Measurements from ENCODE around the gene RIBC2. TPM values are rescaled to one million over a fixed set of nuclear protein-coding genes. Genes with fewer than 3 reads are reported as not detected.
"Not testable (repeated sequence)": the region's sequence is repeated elsewhere in the genome, so short reads cannot be mapped to it uniquely, and the experiment has no call there.

Gene RIBC2
- total RNA-seq, 2 donors from 2014 or later: 3.5 to 7.6 TPM

DNA sequence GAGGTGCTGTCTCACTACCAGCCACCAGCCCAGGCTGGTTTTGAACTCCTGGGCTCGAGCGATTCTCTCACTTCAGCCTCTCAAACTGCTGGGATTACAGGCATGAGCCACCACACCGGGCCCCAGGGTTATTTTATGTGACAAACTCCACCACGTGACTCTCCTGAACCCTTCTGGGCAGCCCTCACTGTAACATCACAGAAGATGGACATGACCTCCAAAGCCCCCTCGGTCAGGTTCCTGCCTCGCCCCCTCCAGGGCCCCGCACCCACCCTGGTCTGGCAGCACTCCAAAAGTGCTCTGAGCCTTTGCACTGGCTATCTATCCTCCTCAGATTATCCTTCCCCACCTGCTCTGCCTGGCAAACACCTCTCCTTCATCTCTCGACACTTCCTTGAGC is 43.3 kb downstream of the RIBC2 start:
- Mint-ChIP-seq H3K9me3 (no peaks in the 10 kb centered on the region), H3K27ac (no peak overlapping the region), H3K4me1 (ENCODE audit: low read depth) (no peaks in the 10 kb centered on the region), H3K36me3 (ENCODE audit: insufficient read depth in 2 of 2) (no peaks in the 10 kb centered on the region), H3K27me3 (ENCODE audit: low read depth) (no peaks in the 10 kb centered on the region), H3K4me3 (no peak overlapping the region)
- ATAC-seq (replicated peaks in 1 of 2): no peak
- DNase-seq: no peak

DNA sequence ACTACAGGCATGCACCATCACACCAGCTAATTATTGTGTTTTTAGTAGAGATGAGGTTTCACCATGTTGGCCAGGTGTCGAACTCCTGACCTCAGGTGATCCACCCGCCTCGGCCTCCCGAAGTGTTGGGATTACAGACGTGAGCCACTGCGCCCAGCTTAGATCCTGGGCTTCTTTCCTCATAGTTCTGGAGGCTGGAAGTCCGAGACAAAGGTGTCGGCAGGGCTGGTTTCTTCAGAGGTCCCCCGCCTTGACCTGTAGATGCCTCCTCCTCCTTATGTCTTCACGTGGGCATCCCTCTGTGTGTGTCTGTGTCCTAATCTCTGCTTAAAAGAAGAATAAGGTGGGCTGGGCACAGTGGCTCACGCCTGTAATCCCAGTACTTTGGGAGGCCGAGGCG is 45.0 kb downstream of the RIBC2 start:
- ATAC-seq (replicated peaks in 1 of 2) (no peak), DNase-seq (no peak)
- no peak overlapping the region for H3K27ac Mint-ChIP-seq
- H3K36me3 Mint-ChIP-seq (ENCODE audit: insufficient read depth in 2 of 2): no peaks in the 10 kb centered on the region
- H3K4me3 Mint-ChIP-seq: no peak overlapping the region
- H3K9me3 Mint-ChIP-seq: no peaks in the 10 kb centered on the region
- no peaks in the 10 kb centered on the region for H3K4me1 Mint-ChIP-seq (ENCODE audit: low read depth)
- H3K27me3 Mint-ChIP-seq (ENCODE audit: low read depth): no peaks in the 10 kb centered on the region

DNA sequence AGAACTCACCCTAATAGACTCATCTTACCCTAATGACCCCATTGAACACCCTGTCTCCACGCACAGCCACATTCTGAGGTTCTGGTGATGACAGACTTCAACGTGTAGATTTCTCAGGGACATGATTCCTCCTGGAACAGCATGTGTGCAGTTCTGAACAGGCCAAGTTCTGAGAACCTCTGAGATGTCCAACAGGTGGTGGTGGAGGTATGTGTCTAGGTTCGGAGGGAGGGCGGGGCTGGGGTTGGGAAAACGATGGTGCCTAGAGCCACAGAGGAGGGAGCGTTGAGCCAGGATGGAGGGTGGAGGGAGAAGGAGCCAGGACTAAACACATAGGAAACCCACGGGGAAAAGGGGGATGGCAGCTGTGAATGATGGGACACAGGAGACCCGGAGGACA is 45.7 kb downstream of the RIBC2 start:
- Mint-ChIP-seq H3K9me3 (no peaks in the 10 kb centered on the region), H3K27me3 (ENCODE audit: low read depth) (peaks cover 4% of the 10 kb centered on the region), H3K36me3 (ENCODE audit: insufficient read depth in 2 of 2) (no peaks in the 10 kb centered on the region), H3K27ac (no peak overlapping the region), H3K4me1 (ENCODE audit: low read depth) (no peaks in the 10 kb centered on the region), H3K4me3 (no peak overlapping the region)
- no peak for ATAC-seq (replicated peaks in 1 of 2)
- no peak for DNase-seq

DNA sequence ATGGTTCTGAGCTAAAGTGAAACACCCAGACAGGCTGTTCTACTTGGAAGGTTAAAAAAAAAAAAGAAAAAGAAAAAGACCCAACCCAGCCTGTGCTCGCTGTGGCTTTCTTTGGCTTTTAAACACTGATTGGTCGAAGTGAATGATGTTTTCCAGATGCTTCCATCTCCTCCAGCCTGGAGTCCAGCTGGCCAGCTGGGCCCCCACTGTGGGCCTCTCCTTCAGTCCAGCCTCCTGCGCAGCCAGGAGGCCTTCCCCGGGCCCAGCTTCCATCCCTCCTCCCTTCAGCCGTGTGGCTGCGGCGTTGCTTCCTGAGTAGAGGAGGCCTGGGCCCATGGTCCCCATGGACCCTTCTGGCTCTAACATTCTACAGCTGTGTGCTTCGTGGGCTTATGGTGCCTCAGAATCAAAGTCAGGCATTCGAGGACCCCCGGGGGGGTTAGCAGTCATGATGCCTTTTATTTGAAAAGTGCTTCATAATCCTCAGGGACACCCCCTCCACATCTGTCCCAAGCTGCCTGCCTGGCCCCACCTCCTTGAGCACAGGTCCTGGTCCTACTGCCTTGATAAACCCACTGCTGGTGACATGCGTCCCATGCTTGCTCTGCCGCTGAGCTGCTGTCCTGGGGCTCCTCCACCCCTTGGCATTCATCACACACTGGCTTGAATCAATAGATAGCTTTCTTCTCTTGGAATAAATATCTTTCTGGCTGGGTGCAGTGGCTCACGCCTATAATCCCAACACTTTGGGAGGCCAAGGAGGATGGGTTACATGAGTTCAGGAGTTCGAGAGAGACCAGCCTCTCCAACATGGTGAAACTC is 47.0 kb downstream of the RIBC2 start:
- Mint-ChIP-seq H3K27me3 (ENCODE audit: low read depth) (peaks cover 11% of the 10 kb centered on the region), H3K4me3 (no peak overlapping the region), H3K27ac (no peak overlapping the region), H3K9me3 (peaks cover 0 to 2% of the 10 kb centered on the region in 2 donors), H3K4me1 (ENCODE audit: low read depth) (no peaks in the 10 kb centered on the region), H3K36me3 (ENCODE audit: insufficient read depth in 2 of 2) (peaks cover 0 to 3% of the 10 kb centered on the region in 2 donors)
- ATAC-seq (replicated peaks in 1 of 2) (no peak), DNase-seq (no peak)

DNA sequence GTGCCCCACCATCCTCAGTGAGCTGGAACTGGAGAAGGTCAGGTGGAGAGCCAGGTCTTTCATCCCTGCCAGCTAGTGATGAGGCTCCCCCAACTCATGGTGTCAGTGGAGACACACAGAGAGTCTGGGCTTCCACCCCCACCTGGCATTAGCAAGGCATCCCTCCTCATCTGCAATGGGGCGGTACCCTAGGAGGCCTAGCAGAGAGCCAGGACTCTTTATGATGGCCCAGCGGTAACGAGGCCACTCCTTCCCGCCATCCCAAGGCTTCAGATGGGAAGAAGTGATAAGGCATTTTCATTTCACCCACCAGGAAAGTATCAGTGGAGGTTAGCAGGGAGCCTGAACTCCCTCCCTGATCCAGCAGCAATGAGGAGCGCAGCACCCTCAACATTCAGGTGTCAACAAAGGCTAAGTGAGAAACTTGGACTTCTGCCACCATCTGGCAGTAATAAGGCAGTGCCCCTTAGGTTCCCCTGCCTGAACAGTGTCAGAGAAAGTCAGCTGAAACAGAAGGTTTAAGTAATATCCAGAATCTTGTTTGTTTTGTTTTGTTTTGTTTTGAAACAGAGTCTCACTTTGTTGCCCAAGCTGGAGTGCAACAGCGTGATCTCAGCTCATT is 48.7 kb downstream of the RIBC2 start:
- Mint-ChIP-seq H3K27ac (no peak overlapping the region), H3K27me3 (ENCODE audit: low read depth) (peaks cover 11% of the 10 kb centered on the region), H3K36me3 (ENCODE audit: insufficient read depth in 2 of 2) (peaks cover 0 to 3% of the 10 kb centered on the region in 2 donors), H3K4me3 (no peak overlapping the region), H3K9me3 (peaks cover 0 to 5% of the 10 kb centered on the region in 2 donors), H3K4me1 (ENCODE audit: low read depth) (no peaks in the 10 kb centered on the region)
- DNase-seq (peak in 1 of 2 donors; percentile 2), ATAC-seq (replicated peaks in 1 of 2) (no peak)

DNA sequence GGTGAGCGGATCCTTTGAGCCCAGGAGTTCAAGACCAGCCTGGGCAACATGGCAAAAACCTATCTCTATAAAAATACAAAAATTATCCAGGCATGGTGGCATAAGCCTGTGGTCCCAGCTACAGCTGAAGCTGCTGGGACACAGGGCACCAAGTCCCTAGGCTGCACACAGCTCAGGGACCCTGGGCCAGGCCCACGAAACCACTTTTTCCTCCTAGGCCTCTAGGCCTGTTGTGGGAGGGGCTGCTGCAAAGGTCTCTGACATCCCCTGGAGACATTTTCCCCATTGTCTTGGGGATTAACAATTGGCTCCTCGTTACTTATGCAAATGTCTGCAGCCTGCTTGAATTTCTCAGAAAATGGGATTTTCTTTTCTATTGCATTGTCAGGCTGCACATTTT is 50.2 kb downstream of the RIBC2 start:
- peaks cover 11% of the 10 kb centered on the region for H3K27me3 Mint-ChIP-seq (ENCODE audit: low read depth)
- ATAC-seq (replicated peaks in 1 of 2); H3K4me1 Mint-ChIP-seq (ENCODE audit: low read depth); DNase-seq; H3K9me3 Mint-ChIP-seq; H3K27ac Mint-ChIP-seq; H3K36me3 Mint-ChIP-seq (ENCODE audit: insufficient read depth in 2 of 2); H3K4me3 Mint-ChIP-seq: not testable (repeated sequence)

DNA sequence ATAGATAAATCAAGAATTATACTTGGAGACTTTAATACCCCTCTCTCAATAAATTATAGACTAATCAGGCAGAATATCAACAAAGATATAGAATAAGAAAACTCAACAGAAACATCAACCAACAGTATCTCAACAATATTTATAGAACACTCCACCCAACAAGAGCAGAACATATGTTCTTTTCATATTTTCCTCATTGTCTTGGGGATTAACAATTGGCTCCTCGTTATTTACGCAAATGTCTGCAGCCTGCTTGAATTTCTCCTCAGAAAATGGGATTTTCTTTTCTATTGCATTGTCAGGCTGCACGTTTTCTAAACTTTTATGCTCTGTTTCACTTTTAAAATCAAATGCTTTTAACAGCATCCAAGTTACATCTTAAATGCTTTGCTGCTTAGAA is 52.1 kb downstream of the RIBC2 start:
- ATAC-seq (replicated peaks in 1 of 2) (no peak), DNase-seq (no peak)
- H3K27me3 Mint-ChIP-seq (ENCODE audit: low read depth): peaks cover 11% of the 10 kb centered on the region
- no peak overlapping the region for H3K4me3 Mint-ChIP-seq
- H3K9me3 Mint-ChIP-seq: peaks cover 5% of the 10 kb centered on the region in 2 donors
- H3K27ac Mint-ChIP-seq: no peak overlapping the region
- H3K36me3 Mint-ChIP-seq (ENCODE audit: insufficient read depth in 2 of 2): peaks cover 0 to 3% of the 10 kb centered on the region in 2 donors
- H3K4me1 Mint-ChIP-seq (ENCODE audit: low read depth): no peaks in the 10 kb centered on the region

DNA sequence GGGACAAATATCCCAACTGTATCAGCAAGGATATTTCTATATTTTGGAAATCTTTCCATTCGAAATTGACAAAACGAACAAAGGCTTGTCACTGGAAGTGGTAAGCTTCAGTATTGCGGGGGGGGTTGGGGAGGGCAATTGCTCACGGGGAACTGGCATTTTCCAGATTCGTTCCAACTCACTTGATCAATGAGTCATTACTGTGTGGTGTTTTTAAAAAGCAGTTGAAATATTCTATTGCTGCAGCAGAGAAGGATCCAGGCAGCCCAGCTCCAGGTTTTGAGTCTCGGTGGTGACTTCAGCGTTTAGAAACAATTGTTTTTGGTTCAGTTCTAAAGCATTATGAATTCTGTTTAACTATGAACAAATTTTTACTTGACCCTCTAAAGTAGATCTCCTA is 55.4 kb downstream of the RIBC2 start:
- DNase-seq: no peak
- Mint-ChIP-seq H3K36me3 (ENCODE audit: insufficient read depth in 2 of 2) (peaks cover 0 to 3% of the 10 kb centered on the region in 2 donors), H3K27ac (no peak overlapping the region), H3K27me3 (ENCODE audit: low read depth) (peaks cover 11% of the 10 kb centered on the region), H3K4me3 (no peak overlapping the region), H3K4me1 (ENCODE audit: low read depth) (no peaks in the 10 kb centered on the region), H3K9me3 (peaks cover 5% of the 10 kb centered on the region in 2 donors)
- no peak for ATAC-seq (replicated peaks in 1 of 2)

DNA sequence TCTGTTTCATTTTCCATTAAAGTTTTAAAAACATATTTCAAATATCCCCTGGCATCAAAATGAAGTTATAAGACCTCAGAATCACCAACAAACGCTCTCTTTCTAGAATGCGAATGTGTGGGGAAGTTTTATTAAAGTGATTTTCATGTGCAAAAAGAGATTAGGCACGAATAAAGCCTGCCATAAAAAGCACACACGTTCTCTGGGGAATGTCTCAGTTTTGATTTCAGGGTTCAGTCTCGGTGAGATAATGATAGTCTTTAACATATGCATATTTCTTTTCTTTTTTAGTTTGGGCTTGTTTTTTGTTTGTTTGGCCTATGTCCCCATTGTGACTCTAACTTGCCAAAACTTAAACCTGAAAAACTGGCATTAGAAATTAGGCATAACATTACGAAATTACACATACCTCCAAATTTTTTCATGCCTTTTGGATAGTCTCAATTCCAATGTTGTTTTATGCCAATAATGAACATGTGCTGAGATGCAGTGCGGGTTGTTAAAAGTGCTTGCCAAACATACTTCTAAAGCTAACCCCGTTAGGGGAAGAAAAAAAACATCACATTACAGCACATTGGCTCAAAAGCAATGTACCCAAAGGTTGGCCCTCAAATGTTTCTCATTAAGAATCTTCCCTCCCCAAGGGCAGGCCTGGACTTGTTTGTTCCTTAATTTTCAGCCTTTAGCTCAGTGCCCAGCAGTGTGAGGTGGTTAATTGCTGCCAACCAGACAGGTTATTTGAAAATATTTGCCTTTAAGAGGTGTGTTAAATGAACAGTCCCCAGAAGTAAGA is 56.0 kb downstream of the RIBC2 start:
- H3K4me3 Mint-ChIP-seq: no peak overlapping the region
- H3K4me1 Mint-ChIP-seq (ENCODE audit: low read depth): no peaks in the 10 kb centered on the region
- H3K9me3 Mint-ChIP-seq: peaks cover 3 to 5% of the 10 kb centered on the region in 2 donors
- no peak overlapping the region for H3K27ac Mint-ChIP-seq
- H3K36me3 Mint-ChIP-seq (ENCODE audit: insufficient read depth in 2 of 2): peaks cover 0 to 3% of the 10 kb centered on the region in 2 donors
- DNase-seq (no peak), ATAC-seq (replicated peaks in 1 of 2) (no peak)
- peaks cover 4% of the 10 kb centered on the region for H3K27me3 Mint-ChIP-seq (ENCODE audit: low read depth)

DNA sequence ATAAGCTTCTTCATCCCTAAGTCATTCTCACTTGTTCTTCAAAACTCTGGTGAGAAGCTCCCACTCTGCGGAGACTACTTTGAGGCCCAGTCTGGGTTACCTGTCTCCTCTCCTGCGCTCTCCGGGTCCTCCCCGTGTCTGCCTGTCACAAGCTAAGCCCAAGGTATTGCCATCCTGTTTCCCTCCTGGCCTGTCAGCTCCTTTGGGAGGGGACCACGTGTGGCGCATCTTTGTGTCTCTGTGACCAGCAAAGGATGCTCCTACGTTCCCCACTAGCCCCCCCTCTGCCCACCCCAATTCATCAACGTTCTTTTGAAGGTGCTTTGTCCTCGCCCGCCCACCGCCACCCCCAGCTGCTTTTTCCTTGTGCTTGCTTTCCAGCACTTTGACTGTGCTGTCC is 57.4 kb downstream of the RIBC2 start:
- H3K27me3 Mint-ChIP-seq (ENCODE audit: low read depth): no peaks in the 10 kb centered on the region
- no peak overlapping the region for H3K27ac Mint-ChIP-seq
- no peak for ATAC-seq (replicated peaks in 1 of 2)
- H3K36me3 Mint-ChIP-seq (ENCODE audit: insufficient read depth in 2 of 2): no peaks in the 10 kb centered on the region
- H3K4me1 Mint-ChIP-seq (ENCODE audit: low read depth): no peaks in the 10 kb centered on the region
- no peak overlapping the region for H3K4me3 Mint-ChIP-seq
- no peak for DNase-seq
- peaks cover 2 to 5% of the 10 kb centered on the region in 2 donors for H3K9me3 Mint-ChIP-seq

DNA sequence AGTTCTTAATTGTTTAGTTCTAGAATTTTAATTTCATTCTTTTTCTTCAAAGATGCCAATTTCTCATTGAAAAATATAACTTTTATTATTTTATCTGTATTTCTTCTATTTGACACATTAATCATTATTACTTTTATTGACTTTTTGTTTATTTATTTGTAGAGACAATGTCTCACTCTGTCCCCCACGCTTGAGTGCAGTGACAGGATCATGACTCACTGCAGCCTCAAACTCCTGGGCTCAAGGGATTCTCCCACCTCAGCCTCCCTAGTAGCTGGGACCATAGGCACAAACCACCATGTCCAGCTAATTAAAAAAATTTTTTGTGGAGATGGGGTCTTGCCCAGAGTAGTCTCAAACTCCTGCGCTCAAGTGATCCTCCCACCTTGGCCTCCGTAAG is 58.9 kb downstream of the RIBC2 start:
- Mint-ChIP-seq H3K4me1 (ENCODE audit: low read depth) (no peaks in the 10 kb centered on the region), H3K4me3 (no peak overlapping the region), H3K36me3 (ENCODE audit: insufficient read depth in 2 of 2) (no peaks in the 10 kb centered on the region), H3K27me3 (ENCODE audit: low read depth) (peaks cover 6% of the 10 kb centered on the region), H3K27ac (no peak overlapping the region), H3K9me3 (peaks cover 0 to 5% of the 10 kb centered on the region in 2 donors)
- ATAC-seq (replicated peaks in 1 of 2) (no peak), DNase-seq (no peak)

DNA sequence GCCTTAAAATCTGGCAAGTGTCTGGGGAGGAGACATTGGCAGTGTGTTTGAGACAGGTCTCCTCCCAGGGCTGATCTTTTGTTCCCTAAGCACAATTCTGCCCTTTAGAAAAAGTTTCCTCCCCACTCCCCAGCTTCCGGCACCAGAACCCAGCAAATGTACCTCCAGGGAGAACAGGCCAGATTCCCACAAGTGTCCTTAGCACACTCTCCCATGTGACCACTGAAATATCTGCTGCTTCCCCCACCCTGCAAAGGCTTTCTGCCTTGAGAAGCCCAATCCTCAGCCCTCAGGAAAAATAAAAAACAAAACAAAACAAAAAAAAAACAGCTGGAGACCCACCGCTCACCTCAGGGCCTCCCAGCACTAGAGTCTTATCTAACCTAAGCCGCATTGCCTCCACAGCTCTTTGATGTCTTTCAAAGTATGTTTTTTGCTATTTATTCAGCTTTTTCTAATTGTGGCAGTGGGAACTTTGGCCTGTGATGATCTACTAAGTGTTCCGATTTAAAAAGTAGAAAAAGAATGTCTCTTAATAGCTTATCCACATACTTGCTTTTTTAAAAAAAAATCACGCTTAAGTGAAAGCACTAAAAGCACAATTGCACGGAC is 60.2 kb downstream of the RIBC2 start:
- no peaks in the 10 kb centered on the region for H3K9me3 Mint-ChIP-seq
- H3K4me1 Mint-ChIP-seq (ENCODE audit: low read depth): no peaks in the 10 kb centered on the region
- no peak for DNase-seq
- no peak for ATAC-seq (replicated peaks in 1 of 2)
- H3K27ac Mint-ChIP-seq: no peak overlapping the region
- H3K27me3 Mint-ChIP-seq (ENCODE audit: low read depth): peaks cover 6% of the 10 kb centered on the region
- H3K36me3 Mint-ChIP-seq (ENCODE audit: insufficient read depth in 2 of 2): no peaks in the 10 kb centered on the region
- H3K4me3 Mint-ChIP-seq: no peak overlapping the region

Measured in activated T-cell treated with anti-CD3 and anti-CD28 coated beads, Interleukin-2, amount 50 U/mL, for 72 hours (primary cell).